K562 (cell line): Measurements from ENCODE around the gene THADA. TPM values are rescaled to one million over a fixed set of nuclear protein-coding genes. Genes with fewer than 3 reads are reported as not detected.
A peak's percentile ranks its signal among the peaks of the same experiment; 100 is the strongest.

Experiments used
- ATAC-seq: fragments of 200-7000 bp; cut with Tn5 transposase; 3 replicates; pipeline ENCODE4 v1.9.1; 2020; ENCODE audit warnings: moderate library complexity
- BruUV-seq: library from RNA; stranded (reverse); fragments of 400-500 nt; replicated peaks from 2 replicates; lab custom pipeline; 2021; lab: Mats Ljungman, UMichigan
- CTCF ChIA-PET: fragments of 300-600 bp; formaldehyde crosslinking; extraction: SDS; loops from one replicate; lab custom pipeline; 2021; ENCODE audit warnings: low intra/inter-chr PET ratio; lab: Yijun Ruan, JAX
- POLR2A ChIA-PET: fragments of 300-600, 350-650 bp; sonication (Branson Sonifier 250); formaldehyde crosslinking; extraction: SDS; loops from one replicate; lab custom pipeline; 2021; ENCODE audit warnings: antibody characterized with exemption, inconsistent platforms; lab: Yijun Ruan, JAX
- DNase-seq, 4 experiments: peaks; one replicate each; pipeline versions ENCODE4 v3.0.0 to v3.0.0-alpha.2; 2011 to 2018; ENCODE audit warnings: low spot score in 3 of 4, mixed read lengths in 3 of 4; ENCODE audit errors: extremely low read depth in 1 of 4
- FAIRE-seq: peaks from 2 replicates; lab custom pipeline; 2011; peaks lifted over from hg19 to GRCh38; lab: Jason Lieb, UNC
- H2AFZ ChIP-seq: 2 replicates; pipeline ENCODE4 v1.6.0; 2011; ENCODE audit warnings: low read depth, low read length, control low read depth, inconsistent platforms
- H3K27ac ChIP-seq: fragments of 200-600 bp; 3 replicates; pipeline ENCODE4 v1.8.0; 2011; ENCODE audit warnings: low read depth, mild to moderate bottlenecking, control low read depth, inconsistent platforms, low read length, moderate library complexity, mixed read lengths; ENCODE audit errors: extremely low read depth
- H3K27me3 ChIP-seq, 2 experiments: fragments of 300-600 bp in 1 of 2; 2 replicates in 1 of 2; 3 replicates in 1 of 2; pipeline versions ENCODE4 v1.6.0 to v1.8.0; 2011; ENCODE audit warnings: inconsistent platforms in 2 of 2, low read length in 2 of 2, mild to moderate bottlenecking in 1 of 2, mixed read lengths in 1 of 2, moderate library complexity in 1 of 2; ENCODE audit not compliant: control insufficient read depth in 2 of 2, insufficient read depth in 2 of 2
- H3K36me3 ChIP-seq: fragments of 300-600 bp; 3 replicates; pipeline ENCODE4 v1.8.0; 2011; ENCODE audit warnings: mild to moderate bottlenecking, low read length, inconsistent platforms; ENCODE audit not compliant: control insufficient read depth, insufficient read depth
- H3K4me1 ChIP-seq, 2 experiments: fragments of 200-600 bp in 1 of 2; replicated peaks in 1 of 2; 2 replicates in 1 of 2; 3 replicates in 1 of 2; pipeline versions ENCODE4 v1.5.1 to v1.8.0; 2011; ENCODE audit warnings: inconsistent platforms in 2 of 2, low read length in 2 of 2, mild to moderate bottlenecking in 1 of 2, mixed read lengths in 1 of 2, moderate library complexity in 1 of 2; ENCODE audit not compliant: control insufficient read depth in 2 of 2, insufficient read depth in 2 of 2
- H3K4me2 ChIP-seq: 2 replicates; pipeline ENCODE4 v1.6.1; 2011; ENCODE audit warnings: low read length, control low read depth, inconsistent platforms, mixed read lengths; ENCODE audit not compliant: insufficient read depth
- H3K4me3 ChIP-seq: fragments of 200-600 bp; sonication (generic), shearing (Covaris generic); 2 replicates; pipeline ENCODE4 v1.5.1; 2016; ENCODE audit warnings: control low read depth, inconsistent platforms
- H3K79me2 ChIP-seq: fragments of 200-600 bp; 3 replicates; pipeline ENCODE4 v1.8.0; 2011; ENCODE audit warnings: low read length, inconsistent platforms; ENCODE audit not compliant: control insufficient read depth, insufficient read depth
- H3K9ac ChIP-seq, 2 experiments: 2 replicates each; pipeline versions ENCODE4 v1.6.0 to v1.6.1; 2011; ENCODE audit warnings: low read depth in 2 of 2, low read length in 2 of 2, control low read depth in 1 of 2, inconsistent platforms in 1 of 2, mild to moderate bottlenecking in 1 of 2, mixed read lengths in 1 of 2; ENCODE audit not compliant: insufficient read depth in 1 of 2
- H3K9me1 ChIP-seq: one replicate; pipeline ENCODE4 v1.6.0; 2011; ENCODE audit warnings: inconsistent platforms, mild to moderate bottlenecking, low read length, moderate library complexity; ENCODE audit not compliant: control insufficient read depth, insufficient read depth
- H3K9me3 ChIP-seq: replicated peaks from 2 replicates; pipeline ENCODE4 v1.5.1; 2011; ENCODE audit warnings: low read depth, low read length, inconsistent platforms; ENCODE audit not compliant: control insufficient read depth, insufficient read depth
- H4K20me1 ChIP-seq: replicated peaks from 2 replicates; pipeline ENCODE4 v1.6.1; 2011; ENCODE audit warnings: low read length, inconsistent platforms, mixed read lengths; ENCODE audit not compliant: control insufficient read depth, insufficient read depth
- GTF2A2 ChIP-seq: IDR thresholded peaks from 2 replicates; pipeline ENCODE4 v1.6.1; 2016; ENCODE audit warnings: mild to moderate bottlenecking, missing genetic modification characterization, missing compliant biosample characterization
- HDAC3 ChIP-seq: fragments of 450-650 bp; IDR thresholded peaks from 2 replicates; pipeline ENCODE4 v1.6.1; 2018; ENCODE audit warnings: borderline replicate concordance, mild to moderate bottlenecking, moderate library complexity; ENCODE audit not compliant: partially characterized antibody
- KDM1A ChIP-seq, 2 experiments: fragments of 450-650 bp; IDR thresholded peaks; 2 replicates each; pipeline ENCODE4 v1.6.1; 2016; ENCODE audit warnings: mild to moderate bottlenecking in 2 of 2
- KLF6 ChIP-seq: fragments of 250-450 bp; sonication (Bioruptor Pico); IDR thresholded peaks from 2 replicates; pipeline ENCODE4 v1.4.0; 2020; ENCODE audit warnings: mild to moderate bottlenecking, moderate library complexity, borderline replicate concordance
- NR2C2 ChIP-seq, 2 experiments: fragments of 200-800 bp in 1 of 2; sonication (Bioruptor generic) in 1 of 2; sonication (generic) in 1 of 2; formaldehyde crosslinking in 1 of 2; IDR thresholded peaks; 2 replicates each; pipeline versions ENCODE4 v1.6.1 to v1.8.0; 2016 to 2022; ENCODE audit warnings: mild to moderate bottlenecking in 1 of 2, missing compliant biosample characterization in 1 of 2, missing genetic modification characterization in 1 of 2, missing genetic modification reagents in 1 of 2
- TBL1XR1 ChIP-seq, 2 experiments: IDR thresholded peaks; 2 replicates each; pipeline ENCODE4 v1.6.1; 2012; ENCODE audit warnings: improper control_type of control experiment in 2 of 2, low read length in 2 of 2, mild to moderate bottlenecking in 1 of 2
- ZNF830 ChIP-seq: fragments of 250-450 bp; sonication (Bioruptor Pico); IDR thresholded peaks from 2 replicates; pipeline ENCODE4 v1.5.0; 2021; ENCODE audit warnings: mild to moderate bottlenecking
- whole genome bisulfite sequencing: fragments of 100-300 bp; shearing (Covaris generic); methylation state at CpG from one replicate; pipeline ENCODE4 v1.1.6; 2016; ENCODE audit warnings: low coverage, mixed read lengths; ENCODE audit not compliant: insufficient coverage; ENCODE audit errors: missing lambda C conversion rate; 5-methylcytosine and 5-hydroxymethylcytosine counted together
- in situ Hi-C: fragments of 300-500 bp; cut with MboI; formaldehyde crosslinking; loops from 4 replicates; pipeline ENCODE4 v1.15.0; 2018; ENCODE audit warnings: inconsistent platforms, mixed read lengths
- intact Hi-C: fragments of 100-400 bp; cut with micrococcal nuclease; formaldehyde crosslinking; loops from 2 replicates; pipeline ENCODE4 v1.14.2; 2022
- polyA plus RNA-seq, 8 experiments: library from polyadenylated mRNA; depleted of rRNA in 4 of 8; stranded (reverse) in 5 of 8; unstranded in 3 of 8; fragments of >200 nt; fragmentation: Nextera tagmentation in 2 of 8; fragmentation: Illumina TruSeq in 1 of 8; extraction: Ambion mirVana in 2 of 8; extraction: Trizol in 1 of 8; gene quantifications; 2 replicates each; pipeline versions ENCODE4 v1.2.1 to v1.2.3, GENCODE V29; 2011 to 2014; ENCODE audit warnings: inconsistent platforms in 1 of 8, missing spikeins in 1 of 8
- total RNA-seq, 7 experiments: library from RNA; depleted of rRNA in 6 of 7; stranded (reverse); fragments of >200 nt in 6 of 7; fragmentation: Illumina TruSeq in 2 of 7; extraction: Trizol in 2 of 7; gene quantifications; 2 replicates each; pipeline versions ENCODE4 v1.2.1 to v1.2.3, GENCODE V29; 2011 to 2021; ENCODE audit warnings: low replicate concordance in 1 of 7
- TF ChIP-seq, protein P1 (sequence below): sonication (generic); formaldehyde crosslinking; IDR thresholded peaks from 2 replicates; pipeline ENCODE4 v1.9.0; 2022; ENCODE audit warnings: mild to moderate bottlenecking, missing genetic modification reagents
- TF ChIP-seq, protein P2 (sequence below): fragments of 250-450 bp; sonication (Bioruptor Pico); IDR thresholded peaks from 2 replicates; pipeline ENCODE4 v1.4.0; 2020; ENCODE audit warnings: mild to moderate bottlenecking, moderate library complexity

The THADA gene
- total and polyA plus RNA-seq, 9 of the 15 experiments (the other 6 are each of a cell fraction or from before 2014, with no cell fraction given), result 17.8 to 34.7 (median 31.9) TPM

DNA sequence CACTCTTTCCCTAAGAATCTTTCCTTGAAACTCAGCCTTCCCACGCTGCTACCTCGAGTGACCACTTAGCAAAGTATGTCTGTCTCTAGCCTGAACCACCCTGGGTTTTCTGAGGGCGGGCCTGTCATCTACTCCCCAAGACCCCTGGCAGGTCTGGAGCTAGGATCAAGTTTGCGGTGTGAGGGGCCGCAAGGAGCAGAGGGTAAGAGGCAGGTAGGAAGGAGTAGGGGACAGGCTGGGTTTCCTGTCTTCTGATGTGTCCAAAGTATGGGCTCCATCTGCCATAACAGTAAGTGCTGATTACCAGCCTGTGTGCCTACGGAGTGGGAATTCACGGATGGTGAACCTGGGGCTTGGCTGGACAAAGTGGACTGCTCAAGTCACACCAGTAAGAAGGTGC is 394.8 kb downstream of the THADA start:
- Histone ChIP-seq H3K4me3 (no peak overlapping the region), H3K9ac (peak overlapping the region in 1 of 2 experiments; percentile 2; a peak in 1 of 4 replicates), H2AFZ (peak overlapping the region; percentile 48; the same call in 1 of the 2 replicates), H3K4me2 (no peak overlapping the region), H3K79me2 (no peaks in the 10 kb centered on the region), H3K4me1 (peaks cover 9 to 29% of the 10 kb centered on the region in 2 experiments; a peak in 4 of 5 replicates), H3K9me3 (no peaks in the 10 kb centered on the region), H3K9me1 (no peaks in the 10 kb centered on the region), H3K27ac (no peak overlapping the region), H3K27me3 (no peaks in the 10 kb centered on the region), H4K20me1 (no peaks in the 10 kb centered on the region), H3K36me3 (no peaks in the 10 kb centered on the region)
- DNase-seq (no peak), FAIRE-seq (no peak), ATAC-seq (no peak)
- ChIA-PET CTCF (no interaction called here), POLR2A (interaction anchor here (1.0 kb wide), 1 partner anchor 10 kb away, joined by 4 read pairs; no protein-coding TSS in a partner anchor)
- in situ Hi-C loops, result no loop called here
- BruUV-seq, result no TSS peak
- TF ChIP-seq TBL1XR1 (IDR thresholded peaks at IDR 0.05; ENCODE audit: low read length in 2 of 2), result no peak
- TF ChIP-seq, protein P1, sequence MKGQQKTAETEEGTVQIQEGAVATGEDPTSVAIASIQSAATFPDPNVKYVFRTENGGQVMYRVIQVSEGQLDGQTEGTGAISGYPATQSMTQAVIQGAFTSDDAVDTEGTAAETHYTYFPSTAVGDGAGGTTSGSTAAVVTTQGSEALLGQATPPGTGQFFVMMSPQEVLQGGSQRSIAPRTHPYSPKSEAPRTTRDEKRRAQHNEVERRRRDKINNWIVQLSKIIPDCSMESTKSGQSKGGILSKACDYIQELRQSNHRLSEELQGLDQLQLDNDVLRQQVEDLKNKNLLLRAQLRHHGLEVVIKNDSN (CRISPR knock-in tag), result no peak
- TF ChIP-seq HDAC3, result no peak
- no peak for TF ChIP-seq ZNF830 (CRISPR knock-in tag)
- TF ChIP-seq KLF6 (CRISPR knock-in tag), result no peak
- no peak for TF ChIP-seq KDM1A (IDR thresholded peaks at IDR 0.05)
- TF ChIP-seq, protein P2, sequence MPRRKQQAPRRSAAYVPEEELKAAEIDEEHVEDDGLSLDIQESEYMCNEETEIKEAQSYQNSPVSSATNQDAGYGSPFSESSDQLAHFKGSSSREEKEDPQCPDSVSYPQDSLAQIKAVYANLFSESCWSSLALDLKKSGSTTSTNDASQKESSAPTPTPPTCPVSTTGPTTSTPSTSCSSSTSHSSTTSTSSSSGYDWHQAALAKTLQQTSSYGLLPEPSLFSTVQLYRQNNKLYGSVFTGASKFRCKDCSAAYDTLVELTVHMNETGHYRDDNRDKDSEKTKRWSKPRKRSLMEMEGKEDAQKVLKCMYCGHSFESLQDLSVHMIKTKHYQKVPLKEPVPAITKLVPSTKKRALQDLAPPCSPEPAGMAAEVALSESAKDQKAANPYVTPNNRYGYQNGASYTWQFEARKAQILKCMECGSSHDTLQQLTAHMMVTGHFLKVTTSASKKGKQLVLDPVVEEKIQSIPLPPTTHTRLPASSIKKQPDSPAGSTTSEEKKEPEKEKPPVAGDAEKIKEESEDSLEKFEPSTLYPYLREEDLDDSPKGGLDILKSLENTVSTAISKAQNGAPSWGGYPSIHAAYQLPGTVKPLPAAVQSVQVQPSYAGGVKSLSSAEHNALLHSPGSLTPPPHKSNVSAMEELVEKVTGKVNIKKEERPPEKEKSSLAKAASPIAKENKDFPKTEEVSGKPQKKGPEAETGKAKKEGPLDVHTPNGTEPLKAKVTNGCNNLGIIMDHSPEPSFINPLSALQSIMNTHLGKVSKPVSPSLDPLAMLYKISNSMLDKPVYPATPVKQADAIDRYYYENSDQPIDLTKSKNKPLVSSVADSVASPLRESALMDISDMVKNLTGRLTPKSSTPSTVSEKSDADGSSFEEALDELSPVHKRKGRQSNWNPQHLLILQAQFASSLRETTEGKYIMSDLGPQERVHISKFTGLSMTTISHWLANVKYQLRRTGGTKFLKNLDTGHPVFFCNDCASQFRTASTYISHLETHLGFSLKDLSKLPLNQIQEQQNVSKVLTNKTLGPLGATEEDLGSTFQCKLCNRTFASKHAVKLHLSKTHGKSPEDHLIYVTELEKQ (CRISPR knock-in tag), result no peak
- no peak for TF ChIP-seq GTF2A2 (tag)
- no peak for TF ChIP-seq NR2C2 (CRISPR knock-in tag; IDR thresholded peaks at IDR 0.05)
- no peak for TF ChIP-seq NR2C2 (tag; IDR thresholded peaks at IDR 0.05)
- intact Hi-C loops, result no loop called here
- 64% methylated on average over 7 of the region's 7 CpGs for WGBS
